KMS-11 (cell line): ENCODE measurements around the gene NLRP1.

Experiments
- H2AFZ ChIP-seq: fragments of 200-600 bp; sonication (generic); 2 replicates; pipeline ENCODE4 v1.6.1; 2016; ENCODE audit warnings: antibody characterized with exemption, mixed run types, low read depth
- H3K27ac ChIP-seq: fragments of 200-600 bp; sonication (generic); 2 replicates; pipeline ENCODE4 v1.6.1; 2016; ENCODE audit warnings: mild to moderate bottlenecking, mixed run types
- H3K27me3 ChIP-seq: fragments of 200-600 bp; sonication (generic); 2 replicates; pipeline ENCODE4 v1.6.1; 2017; ENCODE audit warnings: mild to moderate bottlenecking, low read depth, mixed run types, moderate library complexity; ENCODE audit not compliant: insufficient read depth
- H3K36me3 ChIP-seq: fragments of 200-600 bp; sonication (generic); 2 replicates; pipeline ENCODE4 v1.6.1; 2017; ENCODE audit warnings: mild to moderate bottlenecking, mixed run types; ENCODE audit not compliant: insufficient read depth
- H3K4me1 ChIP-seq: fragments of 200-600 bp; sonication (generic); 2 replicates; pipeline ENCODE4 v1.6.1; 2016; ENCODE audit warnings: mild to moderate bottlenecking, low read depth, mixed run types; ENCODE audit not compliant: poor library complexity, severe bottlenecking
- H3K4me2 ChIP-seq: fragments of 200-600 bp; sonication (generic); 2 replicates; pipeline ENCODE4 v1.7.0; 2016; ENCODE audit warnings: mild to moderate bottlenecking, mixed run types
- H3K4me3 ChIP-seq: fragments of 200-600 bp; sonication (generic); IDR thresholded peaks from 2 replicates; pipeline ENCODE4 v1.6.1; 2017; ENCODE audit warnings: low read depth, low read length, mixed read lengths; ENCODE audit not compliant: insufficient read depth
- H3K79me2 ChIP-seq: fragments of 200-600 bp; sonication (generic); 2 replicates; pipeline ENCODE4 v1.6.1; 2016; ENCODE audit warnings: low read depth, mixed run types; ENCODE audit not compliant: insufficient read depth
- H3K9ac ChIP-seq: fragments of 200-600 bp; sonication (generic); 2 replicates; pipeline ENCODE4 v1.6.1; 2016; ENCODE audit warnings: mild to moderate bottlenecking, mixed run types
- H4K20me1 ChIP-seq: fragments of 200-600 bp; sonication (generic); 2 replicates; pipeline ENCODE4 v1.6.1; 2016; ENCODE audit warnings: mild to moderate bottlenecking, mixed run types; ENCODE audit not compliant: insufficient read depth
- CTCF ChIP-seq: fragments of 200-600 bp; sonication (generic); conservative IDR thresholded peaks from 2 replicates; pipeline ENCODE4 v1.6.1; 2017; ENCODE audit warnings: low read depth, mild to moderate bottlenecking, antibody characterized with exemption, low read length, moderate library complexity, mixed read lengths

NLRP1 gene

GRCh38 chr17:5553479-5553878, 30.8 kb downstream of the NLRP1 start:
- no peak for TF ChIP-seq CTCF

GRCh38 chr17:5552841-5553240, 31.5 kb downstream of the NLRP1 start:
- no peaks in the 10 kb centered on the region for H4K20me1 ChIP-seq
- no peaks in the 10 kb centered on the region for H3K36me3 ChIP-seq
- no peaks in the 10 kb centered on the region for H3K79me2 ChIP-seq
- no peaks in the 10 kb centered on the region for H3K27me3 ChIP-seq
- no peak overlapping the region for H3K27ac ChIP-seq
- no peak overlapping the region for H3K4me2 ChIP-seq
- H3K4me1 ChIP-seq = no peaks in the 10 kb centered on the region
- no peak overlapping the region for H3K9ac ChIP-seq
- no peak overlapping the region for H3K4me3 ChIP-seq
- TF ChIP-seq CTCF = no peak
- H2AFZ ChIP-seq = no peak overlapping the region

More at GRCh38 chr17:5553479-5553878, 30.8 kb downstream of the NLRP1 start:
- H3K9ac ChIP-seq = no peak overlapping the region
- H2AFZ ChIP-seq = no peak overlapping the region
- no peak overlapping the region for H3K4me2 ChIP-seq
- H4K20me1 ChIP-seq = no peaks in the 10 kb centered on the region
- no peaks in the 10 kb centered on the region for H3K4me1 ChIP-seq
- H3K4me3 ChIP-seq = no peak overlapping the region
- no peaks in the 10 kb centered on the region for H3K79me2 ChIP-seq
- H3K36me3 ChIP-seq = no peaks in the 10 kb centered on the region
- H3K27me3 ChIP-seq = no peaks in the 10 kb centered on the region
- no peak overlapping the region for H3K27ac ChIP-seq

GRCh38 chr17:5545051-5545987, 39.0 kb downstream of the NLRP1 start:
- no peak overlapping the region for H2AFZ ChIP-seq
- no peak overlapping the region for H3K9ac ChIP-seq
- no peak overlapping the region for H3K4me2 ChIP-seq
- no peaks in the 10 kb centered on the region for H3K27me3 ChIP-seq
- no peak overlapping the region for H3K27ac ChIP-seq
- H3K36me3 ChIP-seq = no peaks in the 10 kb centered on the region
- H3K4me3 ChIP-seq = no peak overlapping the region
- TF ChIP-seq CTCF = no peak
- no peaks in the 10 kb centered on the region for H4K20me1 ChIP-seq
- no peaks in the 10 kb centered on the region for H3K4me1 ChIP-seq
- no peaks in the 10 kb centered on the region for H3K79me2 ChIP-seq

GRCh38 chr17:5544115-5544514, 40.2 kb downstream of the NLRP1 start:
- Histone ChIP-seq H4K20me1 (no peaks in the 10 kb centered on the region), H3K9ac (no peak overlapping the region), H3K79me2 (no peaks in the 10 kb centered on the region), H3K4me2 (no peak overlapping the region), H2AFZ (no peak overlapping the region), H3K27me3 (no peaks in the 10 kb centered on the region), H3K4me1 (no peaks in the 10 kb centered on the region), H3K36me3 (no peaks in the 10 kb centered on the region), H3K4me3 (no peak overlapping the region), H3K27ac (no peak overlapping the region)
- no peak for TF ChIP-seq CTCF
